H1 (cell line): ENCODE results near the gene DRD2.

ENCODE experiments used
- ATF3 ChIP-seq: IDR thresholded peaks from 2 replicates; pipeline ENCODE4 v1.6.1; 2011; ENCODE audit warnings: low read depth, mild to moderate bottlenecking, low read length; ENCODE audit not compliant: insufficient read depth
- CHD1 ChIP-seq: IDR thresholded peaks from 2 replicates; pipeline ENCODE4 v1.6.1; 2012; ENCODE audit warnings: low read depth, low read length, improper control_type of control experiment
- CHD2 ChIP-seq: IDR thresholded peaks from 2 replicates; pipeline ENCODE4 v1.6.1; 2012; ENCODE audit warnings: low read length, improper control_type of control experiment
- CREB1 ChIP-seq: IDR thresholded peaks from 2 replicates; pipeline ENCODE4 v1.6.1; 2012; ENCODE audit warnings: inconsistent platforms
- EZH2 ChIP-seq: fragments of 200-600 bp; sonication (generic); IDR thresholded peaks from 2 replicates; pipeline ENCODE4 v1.7.1; 2012; ENCODE audit warnings: low read depth, mild to moderate bottlenecking, moderate library complexity, low read length, inconsistent platforms; ENCODE audit not compliant: severe bottlenecking
- GTF2F1 ChIP-seq: IDR thresholded peaks from 2 replicates; pipeline ENCODE4 v1.6.1; 2012; ENCODE audit warnings: low read depth, low read length, improper control_type of control experiment, borderline replicate concordance
- MAFK ChIP-seq: IDR thresholded peaks from 2 replicates; pipeline ENCODE4 v1.6.1; 2012; ENCODE audit warnings: low read depth, mild to moderate bottlenecking, improper control_type of control experiment, low read length
- MAX ChIP-seq: IDR thresholded peaks from 2 replicates; pipeline ENCODE4 v1.6.1; 2012; ENCODE audit warnings: inconsistent platforms
- POLR2A ChIP-seq, 2 experiments: IDR thresholded peaks; 1 replicate in 1 of 2; 2 replicates in 1 of 2; pipeline ENCODE4 v1.6.1; 2011; ENCODE audit warnings: low read depth in 2 of 2, low read length in 2 of 2, mild to moderate bottlenecking in 2 of 2; ENCODE audit errors: control extremely low read depth in 1 of 2
- RBBP5 ChIP-seq: IDR thresholded peaks from 2 replicates; pipeline ENCODE4 v1.7.1; 2012; ENCODE audit warnings: low read depth, mild to moderate bottlenecking, inconsistent platforms, low read length, moderate library complexity, borderline replicate concordance
- SP2 ChIP-seq: IDR thresholded peaks from 2 replicates; pipeline ENCODE4 v1.6.1; 2012; ENCODE audit warnings: mild to moderate bottlenecking, low read length, inconsistent platforms
- TAF1 ChIP-seq: IDR thresholded peaks from 2 replicates; pipeline ENCODE4 v1.6.1; 2011; ENCODE audit warnings: mild to moderate bottlenecking, low read depth, low read length
- TF ChIP-seq, protein P1 (sequence below), 3 experiments: IDR thresholded peaks; 1 replicate in 2 of 3; 2 replicates in 1 of 3; pipeline versions ENCODE4 v1.5.1 to v1.6.1; 2011; ENCODE audit warnings: low read length in 3 of 3, mild to moderate bottlenecking in 3 of 3, inconsistent platforms in 2 of 3, low read depth in 1 of 3, moderate library complexity in 1 of 3; ENCODE audit not compliant: insufficient read depth in 1 of 3; ENCODE audit errors: control extremely low read depth in 1 of 3
- TF ChIP-seq, protein P2 (sequence below): IDR thresholded peaks from 2 replicates; pipeline ENCODE4 v1.6.1; 2011; ENCODE audit warnings: low read length, improper control_type of control experiment

GRCh38 chr11:113448316-113448677 is 26.9 kb downstream of the DRD2 start:
- TF ChIP-seq EZH2, result no peak
- TF ChIP-seq, protein P1, sequence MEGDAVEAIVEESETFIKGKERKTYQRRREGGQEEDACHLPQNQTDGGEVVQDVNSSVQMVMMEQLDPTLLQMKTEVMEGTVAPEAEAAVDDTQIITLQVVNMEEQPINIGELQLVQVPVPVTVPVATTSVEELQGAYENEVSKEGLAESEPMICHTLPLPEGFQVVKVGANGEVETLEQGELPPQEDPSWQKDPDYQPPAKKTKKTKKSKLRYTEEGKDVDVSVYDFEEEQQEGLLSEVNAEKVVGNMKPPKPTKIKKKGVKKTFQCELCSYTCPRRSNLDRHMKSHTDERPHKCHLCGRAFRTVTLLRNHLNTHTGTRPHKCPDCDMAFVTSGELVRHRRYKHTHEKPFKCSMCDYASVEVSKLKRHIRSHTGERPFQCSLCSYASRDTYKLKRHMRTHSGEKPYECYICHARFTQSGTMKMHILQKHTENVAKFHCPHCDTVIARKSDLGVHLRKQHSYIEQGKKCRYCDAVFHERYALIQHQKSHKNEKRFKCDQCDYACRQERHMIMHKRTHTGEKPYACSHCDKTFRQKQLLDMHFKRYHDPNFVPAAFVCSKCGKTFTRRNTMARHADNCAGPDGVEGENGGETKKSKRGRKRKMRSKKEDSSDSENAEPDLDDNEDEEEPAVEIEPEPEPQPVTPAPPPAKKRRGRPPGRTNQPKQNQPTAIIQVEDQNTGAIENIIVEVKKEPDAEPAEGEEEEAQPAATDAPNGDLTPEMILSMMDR (IDR thresholded peaks at IDR 0.05; ENCODE audit: control extremely low read depth in 1 of 3, insufficient read depth in 1 of 3, low read depth in 1 of 3, low read length in 3 of 3), result no peak
- TF ChIP-seq SP2, result no peak
- no peak for TF ChIP-seq POLR2A (IDR thresholded peaks at IDR 0.05; ENCODE audit: control extremely low read depth in 1 of 2, low read depth in 2 of 2, low read length in 2 of 2)
- no peak for TF ChIP-seq CREB1
- TF ChIP-seq CHD1, result no peak
- TF ChIP-seq TAF1, result no peak
- TF ChIP-seq, protein P2, sequence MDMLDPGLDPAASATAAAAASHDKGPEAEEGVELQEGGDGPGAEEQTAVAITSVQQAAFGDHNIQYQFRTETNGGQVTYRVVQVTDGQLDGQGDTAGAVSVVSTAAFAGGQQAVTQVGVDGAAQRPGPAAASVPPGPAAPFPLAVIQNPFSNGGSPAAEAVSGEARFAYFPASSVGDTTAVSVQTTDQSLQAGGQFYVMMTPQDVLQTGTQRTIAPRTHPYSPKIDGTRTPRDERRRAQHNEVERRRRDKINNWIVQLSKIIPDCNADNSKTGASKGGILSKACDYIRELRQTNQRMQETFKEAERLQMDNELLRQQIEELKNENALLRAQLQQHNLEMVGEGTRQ, result no peak
- no peak for TF ChIP-seq MAFK
- TF ChIP-seq ATF3, result no peak
- no peak for TF ChIP-seq CHD2
- no peak for TF ChIP-seq MAX
- no peak for TF ChIP-seq RBBP5
- TF ChIP-seq GTF2F1, result no peak
